PC-3 (cell line): ENCODE measurements around the gene ZNF841.

Experiments
- CTCF ChIP-seq: fragments of 300-600 bp; sonication (generic); conservative IDR thresholded peaks from 2 replicates; pipeline ENCODE4 v1.5.1; 2017; ENCODE audit warnings: antibody characterized with exemption, low read depth, mild to moderate bottlenecking, low read length
- EZH2 ChIP-seq: fragments of 300-600 bp; sonication (generic); IDR thresholded peaks from one replicate; pipeline ENCODE4 v1.6.1; 2017; ENCODE audit warnings: antibody characterized with exemption, mild to moderate bottlenecking, low read length; ENCODE audit not compliant: unreplicated experiment

- TF ChIP-seq CTCF = no peak
- no peak for TF ChIP-seq EZH2
Measured at GRCh38 chr19:52022193-52022592, 73.4 kb downstream of the ZNF841 start.
